22Rv1 (cell line): ENCODE results near the gene NXPH1.

Experiments
- H3K27ac ChIP-seq: fragments of 450-650 bp; 2 replicates; pipeline ENCODE4 v1.5.1; 2017
- ZFX ChIP-seq: fragments of 450-650 bp; IDR thresholded peaks from 2 replicates; pipeline ENCODE4 v1.6.1; 2017; ENCODE audit warnings: antibody characterized with exemption, borderline replicate concordance
- TF ChIP-seq, protein P1 (sequence below): fragments of 450-650 bp; IDR thresholded peaks from 2 replicates; pipeline ENCODE4 v1.5.1; 2017; ENCODE audit warnings: mild to moderate bottlenecking

NXPH1 gene

DNA sequence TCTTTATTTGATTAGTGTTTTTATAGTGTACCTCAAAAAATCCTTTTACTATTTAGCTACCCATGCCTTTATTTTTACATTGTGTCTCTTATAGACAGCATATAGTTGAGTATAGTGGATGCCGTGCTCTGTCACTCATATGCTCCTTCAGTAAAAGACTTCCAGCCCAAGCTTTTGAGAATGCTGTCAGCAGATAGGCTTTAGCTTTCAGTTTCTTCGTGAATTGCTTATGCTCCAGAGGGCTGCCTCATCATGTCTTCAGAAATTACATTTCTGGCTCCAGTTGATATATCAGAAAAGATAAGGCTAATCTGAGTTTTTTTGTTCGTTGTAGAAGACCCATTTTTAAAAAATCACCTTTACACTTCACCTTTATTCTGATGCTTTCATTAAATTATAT is 332.0 kb downstream of the NXPH1 start:
- H3K27ac ChIP-seq, result no peak overlapping the region
- no peak for TF ChIP-seq ZFX
- TF ChIP-seq, protein P1, sequence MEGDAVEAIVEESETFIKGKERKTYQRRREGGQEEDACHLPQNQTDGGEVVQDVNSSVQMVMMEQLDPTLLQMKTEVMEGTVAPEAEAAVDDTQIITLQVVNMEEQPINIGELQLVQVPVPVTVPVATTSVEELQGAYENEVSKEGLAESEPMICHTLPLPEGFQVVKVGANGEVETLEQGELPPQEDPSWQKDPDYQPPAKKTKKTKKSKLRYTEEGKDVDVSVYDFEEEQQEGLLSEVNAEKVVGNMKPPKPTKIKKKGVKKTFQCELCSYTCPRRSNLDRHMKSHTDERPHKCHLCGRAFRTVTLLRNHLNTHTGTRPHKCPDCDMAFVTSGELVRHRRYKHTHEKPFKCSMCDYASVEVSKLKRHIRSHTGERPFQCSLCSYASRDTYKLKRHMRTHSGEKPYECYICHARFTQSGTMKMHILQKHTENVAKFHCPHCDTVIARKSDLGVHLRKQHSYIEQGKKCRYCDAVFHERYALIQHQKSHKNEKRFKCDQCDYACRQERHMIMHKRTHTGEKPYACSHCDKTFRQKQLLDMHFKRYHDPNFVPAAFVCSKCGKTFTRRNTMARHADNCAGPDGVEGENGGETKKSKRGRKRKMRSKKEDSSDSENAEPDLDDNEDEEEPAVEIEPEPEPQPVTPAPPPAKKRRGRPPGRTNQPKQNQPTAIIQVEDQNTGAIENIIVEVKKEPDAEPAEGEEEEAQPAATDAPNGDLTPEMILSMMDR, result no peak

GRCh38 chr7:8773518-8773917 is 340.1 kb downstream of the NXPH1 start:
- no peak overlapping the region for H3K27ac ChIP-seq
- TF ChIP-seq ZFX, result no peak
- TF ChIP-seq, protein P1, result no peak

DNA sequence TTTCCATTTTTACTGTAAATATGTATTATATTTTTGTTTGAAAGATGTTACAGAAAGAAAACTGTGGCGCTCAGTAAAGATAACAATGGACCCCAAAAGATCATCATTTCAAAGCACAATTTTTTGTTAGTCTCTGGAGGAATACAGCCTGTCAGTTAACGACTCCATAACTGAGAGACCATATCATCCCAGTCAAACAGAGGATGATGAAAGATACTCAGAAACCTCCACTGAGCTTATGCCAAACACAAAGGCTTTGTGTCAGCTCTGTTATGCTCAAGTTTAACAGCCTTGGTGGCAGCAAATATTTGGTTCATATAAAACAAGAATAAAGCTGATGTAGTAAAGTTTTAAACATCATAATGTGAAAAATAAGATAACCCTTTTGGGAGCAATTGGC is 345.1 kb downstream of the NXPH1 start:
- TF ChIP-seq, protein P1, result no peak
- no peak for TF ChIP-seq ZFX
- no peak overlapping the region for H3K27ac ChIP-seq

DNA sequence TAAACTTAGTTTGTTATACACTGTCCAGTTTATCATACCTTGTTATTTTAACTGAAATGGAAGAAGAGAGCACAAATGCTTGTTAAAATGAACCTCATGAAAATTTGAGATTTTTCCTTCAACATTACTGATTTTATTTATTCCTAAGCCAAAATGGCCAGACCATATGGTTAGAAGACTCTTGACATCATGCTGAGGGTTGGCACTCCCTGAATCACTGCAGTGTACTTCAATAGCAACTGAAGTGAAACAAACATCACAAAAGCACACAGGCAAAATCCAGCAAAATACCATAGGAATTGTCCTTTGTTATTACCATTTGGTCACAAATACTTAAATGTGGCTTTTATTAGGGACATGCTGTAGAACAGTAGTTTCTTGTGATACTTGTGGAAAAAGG is 347.8 kb downstream of the NXPH1 start:
- no peak for TF ChIP-seq ZFX
- TF ChIP-seq, protein P1, result no peak
- H3K27ac ChIP-seq, result no peak overlapping the region

DNA sequence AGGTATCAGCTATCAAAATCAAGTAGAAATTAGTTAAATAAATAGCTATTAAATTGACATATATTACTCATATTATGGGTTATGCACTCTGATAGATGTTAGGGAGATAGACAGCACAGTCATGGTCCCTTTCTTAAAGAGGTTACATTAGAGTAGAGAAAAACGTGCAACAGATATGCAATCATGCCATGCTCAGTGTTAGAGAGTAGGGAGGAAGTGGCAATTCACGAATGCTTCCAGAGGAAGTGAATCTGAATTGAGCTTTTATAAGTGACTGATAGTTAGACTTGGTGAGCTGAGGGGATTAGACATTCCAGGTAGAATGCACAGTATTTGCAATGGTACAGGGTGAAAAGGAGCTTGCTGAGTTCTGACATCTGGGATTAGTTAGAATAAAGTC is 349.8 kb downstream of the NXPH1 start:
- H3K27ac ChIP-seq, result no peak overlapping the region
- TF ChIP-seq, protein P1, result no peak
- TF ChIP-seq ZFX, result no peak

GRCh38 chr7:8785081-8785480 is 351.7 kb downstream of the NXPH1 start:
- TF ChIP-seq ZFX, result no peak
- TF ChIP-seq, protein P1, result peak; percentile 23; the same call in 1 of the 2 replicates

GRCh38 chr7:8800986-8801385 is 367.6 kb downstream of the NXPH1 start:
- no peak for TF ChIP-seq ZFX
- TF ChIP-seq, protein P1, result no peak

More at GRCh38 chr7:8785081-8785480, 351.7 kb downstream of the NXPH1 start:
- H3K27ac ChIP-seq, result no peak overlapping the region

More at GRCh38 chr7:8800986-8801385, 367.6 kb downstream of the NXPH1 start:
- no peak overlapping the region for H3K27ac ChIP-seq
